ENCODE results near the gene TIMP1.

TIMP1 gene

DNA sequence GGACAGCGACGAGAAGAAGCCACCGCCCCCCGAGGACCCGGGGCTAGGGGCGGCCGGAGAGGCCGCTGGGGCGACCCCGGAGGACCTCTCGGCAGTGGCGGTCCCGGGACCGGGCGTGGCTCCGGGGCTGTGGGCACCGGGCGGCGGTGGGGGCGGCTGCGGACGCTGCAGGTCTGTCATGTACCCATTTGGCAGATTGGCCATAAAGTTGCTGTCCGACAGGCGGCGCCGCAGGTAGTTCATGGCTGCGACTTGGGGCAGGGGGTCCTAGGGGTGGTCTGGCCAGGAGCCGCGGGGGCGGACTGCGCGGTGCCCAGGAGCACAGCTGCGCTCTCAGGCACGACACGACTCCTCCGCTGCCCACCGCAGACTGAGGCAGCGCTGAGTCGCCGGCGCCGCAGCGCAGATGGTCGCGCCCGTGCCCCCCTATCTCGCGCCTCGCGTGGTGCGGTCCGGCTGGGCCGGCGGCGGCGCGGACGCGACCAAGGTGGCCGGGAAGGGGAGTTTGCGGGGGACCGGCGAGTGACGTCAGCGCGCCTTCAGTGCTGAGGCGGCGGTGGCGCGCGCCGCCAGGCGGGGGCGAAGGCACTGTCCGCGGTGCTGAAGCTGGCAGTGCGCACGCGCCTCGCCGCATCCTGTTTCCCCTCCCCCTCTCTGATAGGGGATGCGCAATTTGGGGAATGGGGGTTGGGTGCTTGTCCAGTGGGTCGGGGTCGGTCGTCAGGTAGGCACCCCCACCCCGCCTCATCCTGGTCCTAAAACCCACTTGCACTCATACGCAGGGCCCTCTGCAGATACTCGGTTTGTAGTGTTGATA is 37.5 kb downstream of the TIMP1 start, which contains the start of gene SYN1 (continued):
- TF ChIP-seq ZNF398 (tag by site-specific recombination; IDR thresholded peaks at IDR 0.05) (no peak), ZNF561 (tag by site-specific recombination; IDR thresholded peaks at IDR 0.05; ENCODE audit: borderline replicate concordance) (peak; percentile 80), ZNF558 (tag by site-specific recombination; IDR thresholded peaks at IDR 0.05) (no peak), ZNF10 (tag by site-specific recombination; IDR thresholded peaks at IDR 0.05) (no peak), GFI1B (tag by site-specific recombination; IDR thresholded peaks at IDR 0.05) (no peak), ZBTB21 (tag by site-specific recombination; IDR thresholded peaks at IDR 0.05) (peak; percentile 68; the same call in 1 of the 2 replicates), ZNF843 (tag by site-specific recombination; IDR thresholded peaks at IDR 0.05) (no peak), TCF7L2 (IDR thresholded peaks at IDR 0.05; ENCODE audit: borderline replicate concordance, low read depth, low read length) (no peak), ZNF248 (tag by site-specific recombination; IDR thresholded peaks at IDR 0.05) (no peak), ZNF747 (tag by site-specific recombination; IDR thresholded peaks at IDR 0.05) (no peak), ZNF426 (tag by site-specific recombination; IDR thresholded peaks at IDR 0.05) (no peak), ZSCAN23 (tag by site-specific recombination; IDR thresholded peaks at IDR 0.05) (no peak), SP2 (tag by site-specific recombination; IDR thresholded peaks at IDR 0.05) (no peak), REST (tag by site-specific recombination; IDR thresholded peaks at IDR 0.05) (peak; percentile 98), KLF7 (tag by site-specific recombination; IDR thresholded peaks at IDR 0.05; ENCODE audit: borderline replicate concordance) (no peak), TRIM28 (IDR thresholded peaks at IDR 0.05; ENCODE audit: borderline replicate concordance, low read length) (no peak), ZNF624 (tag by site-specific recombination; IDR thresholded peaks at IDR 0.05) (no peak), ZEB2 (tag by site-specific recombination; IDR thresholded peaks at IDR 0.05) (no peak), ZBTB11 (tag by site-specific recombination; conservative IDR thresholded peaks at IDR 0.05; ENCODE audit: low read depth) (no peak), ZNF623 (tag by site-specific recombination; IDR thresholded peaks at IDR 0.05) (no peak), ZFP37 (tag by site-specific recombination; IDR thresholded peaks at IDR 0.05) (no peak), ZNF221 (tag by site-specific recombination; IDR thresholded peaks at IDR 0.05; ENCODE audit: borderline replicate concordance) (no peak), GLIS1 (tag by site-specific recombination; IDR thresholded peaks at IDR 0.05) (peak; percentile 30; the same call in 1 of the 2 replicates), ZNF571 (tag by site-specific recombination; IDR thresholded peaks at IDR 0.05) (no peak)
- TF ChIP-seq, protein P1, sequence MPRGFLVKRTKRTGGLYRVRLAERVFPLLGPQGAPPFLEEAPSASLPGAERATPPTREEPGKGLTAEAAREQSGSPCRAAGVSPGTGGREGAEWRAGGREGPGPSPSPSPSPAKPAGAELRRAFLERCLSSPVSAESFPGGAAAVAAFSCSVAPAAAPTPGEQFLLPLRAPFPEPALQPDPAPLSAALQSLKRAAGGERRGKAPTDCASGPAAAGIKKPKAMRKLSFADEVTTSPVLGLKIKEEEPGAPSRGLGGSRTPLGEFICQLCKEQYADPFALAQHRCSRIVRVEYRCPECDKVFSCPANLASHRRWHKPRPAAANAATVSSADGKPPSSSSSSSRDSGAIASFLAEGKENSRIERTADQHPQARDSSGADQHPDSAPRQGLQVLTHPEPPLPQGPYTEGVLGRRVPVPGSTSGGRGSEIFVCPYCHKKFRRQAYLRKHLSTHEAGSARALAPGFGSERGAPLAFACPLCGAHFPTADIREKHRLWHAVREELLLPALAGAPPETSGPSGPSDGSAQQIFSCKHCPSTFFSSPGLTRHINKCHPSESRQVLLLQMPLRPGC (tag by site-specific recombination; IDR thresholded peaks at IDR 0.05): 0 out of 2 replicates have a peak, but pooled peaks have one; percentile 30
- TF ChIP-seq, protein P2, sequence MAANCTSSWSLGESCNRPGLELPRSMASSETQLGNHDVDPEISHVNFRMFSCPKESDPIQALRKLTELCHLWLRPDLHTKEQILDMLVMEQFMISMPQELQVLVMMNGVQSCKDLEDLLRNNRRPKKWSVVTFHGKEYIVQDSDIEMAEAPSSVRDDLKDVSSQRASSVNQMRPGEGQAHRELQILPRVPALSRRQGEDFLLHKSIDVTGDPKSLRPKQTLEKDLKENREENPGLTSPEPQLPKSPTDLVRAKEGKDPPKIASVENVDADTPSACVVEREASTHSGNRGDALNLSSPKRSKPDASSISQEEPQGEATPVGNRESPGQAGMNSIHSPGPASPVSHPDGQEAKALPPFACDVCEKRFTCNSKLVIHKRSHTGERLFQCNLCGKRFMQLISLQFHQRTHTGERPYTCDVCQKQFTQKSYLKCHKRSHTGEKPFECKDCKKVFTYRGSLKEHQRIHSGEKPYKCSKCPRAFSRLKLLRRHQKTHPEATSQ (tag by site-specific recombination; IDR thresholded peaks at IDR 0.05): no peak
- TF ChIP-seq, protein P3, sequence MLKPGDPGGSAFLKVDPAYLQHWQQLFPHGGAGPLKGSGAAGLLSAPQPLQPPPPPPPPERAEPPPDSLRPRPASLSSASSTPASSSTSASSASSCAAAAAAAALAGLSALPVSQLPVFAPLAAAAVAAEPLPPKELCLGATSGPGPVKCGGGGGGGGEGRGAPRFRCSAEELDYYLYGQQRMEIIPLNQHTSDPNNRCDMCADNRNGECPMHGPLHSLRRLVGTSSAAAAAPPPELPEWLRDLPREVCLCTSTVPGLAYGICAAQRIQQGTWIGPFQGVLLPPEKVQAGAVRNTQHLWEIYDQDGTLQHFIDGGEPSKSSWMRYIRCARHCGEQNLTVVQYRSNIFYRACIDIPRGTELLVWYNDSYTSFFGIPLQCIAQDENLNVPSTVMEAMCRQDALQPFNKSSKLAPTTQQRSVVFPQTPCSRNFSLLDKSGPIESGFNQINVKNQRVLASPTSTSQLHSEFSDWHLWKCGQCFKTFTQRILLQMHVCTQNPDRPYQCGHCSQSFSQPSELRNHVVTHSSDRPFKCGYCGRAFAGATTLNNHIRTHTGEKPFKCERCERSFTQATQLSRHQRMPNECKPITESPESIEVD (tag by site-specific recombination; IDR thresholded peaks at IDR 0.05): no peak
